GM19238 (cell line): Measurements from ENCODE around the gene PRKN.

Experiments
- DNase-seq: peaks from one replicate; pipeline ENCODE4 v3.0.0; 2011; ENCODE audit warnings: low spot score; ENCODE audit not compliant: insufficient read length

The PRKN gene

DNA sequence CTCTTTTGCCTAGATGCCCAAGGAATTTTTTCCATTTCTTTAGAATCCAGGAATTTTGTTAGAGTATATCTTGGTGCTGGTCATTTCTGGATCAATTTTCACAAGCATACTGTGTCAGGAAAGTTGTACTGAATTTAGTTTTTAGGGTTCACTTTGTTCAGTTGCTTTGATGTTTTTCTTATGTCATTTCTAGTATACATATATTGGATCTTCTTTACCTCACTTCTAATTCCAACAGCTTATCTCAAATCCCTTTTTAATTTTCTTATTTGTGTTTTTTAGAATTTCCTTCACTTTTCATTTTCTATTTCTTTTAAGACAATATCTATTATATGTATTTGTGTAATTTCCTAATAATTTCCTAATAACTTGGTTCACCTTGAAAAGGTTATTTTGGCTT lies 1172.7 kb downstream of the PRKN start:
- no peak for DNase-seq

DNA sequence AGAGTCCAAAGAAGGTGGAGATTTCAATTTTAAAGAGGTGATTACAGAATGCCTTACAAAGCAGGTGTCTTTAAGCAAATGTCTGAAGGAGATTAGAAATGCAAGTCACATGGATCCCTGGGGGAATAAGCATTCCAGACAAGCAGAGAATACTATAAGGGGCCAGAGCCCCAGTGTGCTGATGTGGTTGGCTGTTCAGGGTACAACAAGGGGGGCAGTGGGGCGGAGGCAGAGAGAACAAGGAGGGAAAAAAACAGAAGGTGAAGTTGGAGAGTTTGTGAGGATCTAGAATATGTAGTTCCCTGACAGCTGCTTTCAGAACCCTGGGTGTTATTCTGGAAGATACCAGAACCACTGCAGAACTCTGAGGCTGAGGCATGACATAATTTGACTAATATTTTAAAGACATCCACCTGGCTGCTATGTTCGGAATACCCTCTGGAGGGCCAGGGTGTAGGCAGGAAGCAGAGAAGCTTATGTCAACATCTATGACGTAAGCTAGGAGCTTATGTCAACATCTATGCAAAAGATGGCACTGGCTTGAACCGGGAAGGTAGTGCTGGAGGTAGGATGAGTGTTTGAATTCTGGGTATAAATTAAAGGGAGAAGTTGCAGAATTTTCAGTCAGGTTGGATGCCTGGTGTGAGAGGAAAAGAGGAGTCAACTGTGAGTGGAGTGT lies 1177.5 kb downstream of the PRKN start:
- DNase-seq, result no peak

DNA sequence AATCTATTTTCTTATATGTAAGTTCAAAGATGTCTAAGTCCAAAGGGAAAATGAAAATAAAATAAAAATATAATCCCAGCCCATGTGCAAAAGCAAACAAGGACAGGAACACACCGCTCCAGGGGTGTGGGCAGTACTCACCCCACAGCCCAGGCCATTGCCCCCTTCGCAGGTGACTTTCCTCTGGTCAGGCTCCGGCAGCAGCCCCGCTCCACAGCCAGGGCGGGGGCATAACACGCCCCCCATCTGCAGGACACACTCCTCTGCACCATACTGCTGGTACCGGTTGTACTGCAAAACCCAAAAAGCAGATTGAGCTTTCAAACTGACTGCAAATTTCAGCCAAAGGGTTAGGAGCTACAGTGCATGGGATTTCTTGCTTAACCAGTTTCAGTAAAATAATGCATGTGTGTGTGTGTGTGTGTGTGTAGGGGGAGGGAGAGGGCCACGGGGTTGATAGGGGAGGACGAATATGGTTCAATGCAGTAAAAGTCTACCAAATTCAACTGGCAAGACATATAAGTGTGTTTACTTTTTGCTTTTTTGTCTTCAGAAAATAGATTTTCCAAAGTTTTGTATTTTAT lies 1178.8 kb downstream of the PRKN start:
- no peak for DNase-seq

DNA sequence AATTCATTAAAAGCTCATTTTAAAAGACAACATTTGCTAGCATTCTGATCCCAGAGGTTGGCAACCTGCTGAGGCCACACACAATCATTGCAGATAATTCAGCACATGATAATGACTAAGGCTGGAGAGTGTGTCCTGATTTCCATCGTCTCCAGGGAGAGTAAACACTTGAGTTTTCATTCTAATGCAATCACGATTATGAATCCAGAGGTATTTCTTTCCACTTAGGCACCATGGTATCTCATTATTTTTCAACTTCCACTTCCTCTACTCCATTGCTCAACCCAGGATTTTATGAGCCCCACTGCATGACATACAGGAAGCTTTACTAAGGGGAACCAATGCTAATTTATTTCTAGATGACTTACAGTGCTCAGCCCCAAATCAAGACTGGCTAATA lies 1179.9 kb downstream of the PRKN start:
- DNase-seq, result no peak

DNA sequence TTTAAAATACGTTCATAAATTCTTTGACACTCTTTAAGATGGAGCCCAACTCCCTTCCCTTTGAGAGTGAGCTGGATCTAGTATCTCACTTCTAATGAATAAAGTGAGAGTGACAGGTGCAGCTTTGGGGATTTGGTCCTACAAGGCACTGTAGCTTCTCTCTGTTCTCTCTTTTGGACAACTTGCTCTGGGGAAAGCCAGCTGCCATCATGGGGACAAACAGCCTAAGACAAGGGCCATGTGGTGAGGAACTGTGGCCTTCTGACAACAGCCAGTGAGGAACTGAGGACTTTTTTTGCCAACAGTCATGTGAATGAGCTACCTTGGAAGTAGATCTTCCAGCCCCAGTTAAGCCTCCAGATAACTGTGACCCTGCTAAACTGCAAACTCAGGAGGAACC lies 1180.9 kb downstream of the PRKN start:
- no peak for DNase-seq

DNA sequence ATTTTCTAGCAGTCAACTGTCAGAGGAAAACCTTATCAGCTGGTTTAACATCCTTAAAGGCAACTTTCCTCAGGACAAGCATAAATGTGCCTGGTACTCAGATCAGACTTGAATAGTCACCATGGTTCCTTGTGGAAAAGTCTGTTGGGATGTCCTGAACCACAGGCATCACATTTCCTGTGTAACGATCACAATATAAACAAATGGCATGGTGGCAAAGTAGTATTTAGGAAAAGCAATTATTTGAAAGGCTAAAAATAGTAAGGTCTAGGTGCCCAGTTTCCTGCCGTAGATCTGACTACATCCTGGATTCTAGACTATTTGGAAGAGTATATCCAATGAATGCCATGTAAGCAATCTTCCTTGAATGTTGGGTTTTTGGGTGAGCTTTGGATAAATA lies 1181.8 kb downstream of the PRKN start:
- DNase-seq, result no peak

DNA sequence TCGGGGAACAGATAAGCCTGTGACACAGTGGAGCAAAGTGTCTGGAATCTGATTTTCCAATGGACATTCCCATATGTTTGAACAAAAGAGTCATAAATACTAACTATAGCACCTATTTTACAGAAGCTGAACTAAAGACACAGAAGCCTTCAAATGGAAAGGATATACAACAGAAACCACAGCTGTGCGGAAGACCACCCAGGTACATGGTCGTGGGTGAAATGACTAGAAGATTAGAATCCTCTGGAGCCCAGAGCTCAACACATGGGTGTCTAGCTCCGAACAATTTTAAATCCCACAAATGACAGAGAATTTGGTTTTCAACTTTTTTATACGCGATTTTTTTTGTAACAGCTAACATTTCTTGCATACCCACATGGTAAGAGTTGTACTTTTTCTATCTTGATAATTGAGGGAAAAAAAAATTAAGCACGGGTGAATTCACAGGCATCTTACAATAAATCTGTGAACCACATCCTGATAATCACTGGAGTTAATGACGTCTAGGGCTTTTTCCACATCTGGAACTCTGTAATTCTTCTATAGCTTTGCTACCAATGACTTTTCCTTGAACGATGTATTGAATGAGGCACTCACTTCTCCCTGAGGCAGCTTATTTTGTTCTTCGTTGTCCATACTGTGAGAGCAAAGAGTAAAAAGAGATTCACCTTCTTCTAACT lies 1182.6 kb downstream of the PRKN start:
- DNase-seq, result no peak

DNA sequence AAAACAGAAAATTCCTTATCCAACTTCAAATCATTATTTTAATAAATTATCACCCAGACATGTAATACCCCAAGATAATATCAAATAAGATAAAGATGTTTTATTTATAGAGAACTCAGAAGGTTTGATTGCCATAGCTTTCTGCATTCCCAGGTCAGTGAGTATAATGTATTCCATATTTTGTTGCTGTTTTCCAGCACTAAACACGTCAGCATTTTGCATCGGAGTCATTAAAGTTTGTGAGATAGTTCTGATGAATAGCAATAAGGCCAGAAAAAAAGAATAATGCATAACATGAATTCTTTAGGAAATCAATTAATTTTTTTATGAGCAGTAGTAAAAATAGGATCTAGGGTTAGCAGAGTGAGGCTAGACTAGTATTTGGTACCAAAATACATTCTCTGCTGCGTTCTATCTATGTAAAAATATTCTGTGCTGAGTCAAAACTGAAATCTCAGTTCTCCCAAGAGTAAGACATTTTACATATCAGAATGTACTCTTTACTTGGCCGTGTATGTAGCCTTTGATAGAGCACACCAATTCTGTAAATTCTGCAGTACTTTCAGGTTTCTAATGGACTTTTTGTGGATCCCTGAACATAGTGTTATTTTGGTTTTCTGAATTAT lies 1183.8 kb downstream of the PRKN start:
- DNase-seq, result no peak

DNA sequence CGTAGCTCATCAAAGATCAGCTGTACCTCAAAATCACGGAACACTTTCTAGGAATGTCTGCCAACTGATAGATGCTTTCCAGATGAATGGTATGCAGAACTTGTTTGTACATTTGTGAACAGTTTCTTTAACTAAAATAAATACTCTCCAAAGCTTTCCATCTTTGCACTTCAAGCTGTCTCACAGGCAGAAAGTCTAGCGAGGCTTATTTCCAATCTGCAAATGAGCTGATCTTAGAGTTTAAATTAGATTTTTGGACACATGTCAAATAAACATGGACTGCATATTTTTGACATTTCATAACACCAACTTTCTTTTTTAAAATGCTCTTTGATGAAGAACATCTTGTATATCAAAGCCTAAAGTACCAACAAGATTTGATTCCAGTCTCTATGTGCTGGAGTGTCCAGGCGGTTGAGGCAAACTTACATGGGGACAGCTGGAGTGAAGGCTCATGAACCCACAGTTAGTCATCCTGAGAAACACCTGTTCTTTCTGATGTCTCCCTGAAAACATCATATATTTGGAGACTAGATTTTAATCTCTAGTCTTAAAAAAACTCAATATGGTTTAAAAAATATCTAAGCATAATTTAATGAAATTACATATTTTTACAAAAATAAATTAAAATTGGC lies 1185.1 kb downstream of the PRKN start:
- no peak for DNase-seq

DNA sequence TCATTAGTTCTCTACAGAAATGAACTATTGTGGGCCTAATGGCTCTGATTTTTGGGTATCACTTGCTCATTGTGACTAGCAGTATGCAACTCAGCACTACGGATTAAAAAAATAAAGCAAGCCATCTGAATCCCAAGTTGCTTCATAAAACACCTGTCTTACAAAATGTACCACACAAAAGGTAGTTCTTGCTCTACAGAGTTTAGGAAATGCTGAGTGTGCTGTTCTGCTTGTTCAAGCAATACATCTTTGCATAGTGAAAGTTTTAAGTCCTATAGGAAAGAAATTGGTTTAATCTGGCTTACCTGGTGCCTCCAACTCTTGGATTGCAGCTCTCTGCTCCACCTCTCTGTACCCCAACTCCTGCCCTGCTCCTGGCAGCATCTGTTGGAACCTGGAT lies 1187.0 kb downstream of the PRKN start:
- DNase-seq, result no peak

DNA sequence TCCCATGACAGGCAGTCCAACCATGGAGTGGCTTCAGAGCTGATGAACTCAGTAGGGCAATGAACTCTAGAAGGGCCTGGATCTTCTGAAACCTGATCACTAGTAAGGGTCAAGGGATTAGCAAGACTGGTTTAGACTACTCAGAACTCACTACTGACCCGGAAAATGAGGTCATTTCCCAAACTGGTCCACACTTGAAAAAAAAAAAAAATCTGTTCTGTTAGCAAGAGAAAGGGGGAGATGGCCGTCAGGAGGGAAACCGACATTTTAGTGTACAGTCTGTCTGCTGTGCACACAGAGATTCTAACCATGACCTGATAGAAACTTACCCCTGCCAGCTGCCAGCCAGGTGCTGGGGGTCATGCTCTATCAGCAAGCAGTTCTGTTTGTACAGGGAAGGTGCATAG lies 1191.3 kb downstream of the PRKN start:
- DNase-seq, result no peak

DNA sequence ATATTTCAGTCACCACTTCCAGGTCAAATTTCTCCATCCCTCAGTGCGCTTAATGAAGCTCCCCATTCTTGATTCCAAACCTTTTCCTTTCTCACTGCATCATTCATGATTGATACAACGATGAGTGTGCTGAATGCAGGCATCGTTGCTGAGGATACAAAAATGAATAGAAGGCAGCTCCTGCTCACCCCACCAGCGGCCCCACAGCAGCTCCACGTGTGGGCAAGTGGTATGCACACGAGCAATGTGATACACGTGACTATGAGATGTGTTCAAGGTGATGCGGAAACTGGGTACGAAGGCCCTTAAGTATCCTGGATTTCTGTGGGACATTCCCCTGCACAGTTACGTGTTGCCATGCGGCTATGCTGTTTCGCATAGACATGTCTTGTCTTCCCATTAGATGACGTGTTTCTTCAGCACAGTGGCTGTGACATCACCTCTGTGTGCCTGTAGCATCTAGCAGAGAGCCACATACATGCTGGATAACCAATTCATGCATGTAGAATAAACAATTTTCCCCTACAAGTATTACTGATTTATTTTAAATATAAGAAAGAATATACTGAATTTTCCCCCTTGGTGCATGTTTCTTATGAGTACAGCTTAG lies 1193.2 kb downstream of the PRKN start:
- DNase-seq, result no peak

DNA sequence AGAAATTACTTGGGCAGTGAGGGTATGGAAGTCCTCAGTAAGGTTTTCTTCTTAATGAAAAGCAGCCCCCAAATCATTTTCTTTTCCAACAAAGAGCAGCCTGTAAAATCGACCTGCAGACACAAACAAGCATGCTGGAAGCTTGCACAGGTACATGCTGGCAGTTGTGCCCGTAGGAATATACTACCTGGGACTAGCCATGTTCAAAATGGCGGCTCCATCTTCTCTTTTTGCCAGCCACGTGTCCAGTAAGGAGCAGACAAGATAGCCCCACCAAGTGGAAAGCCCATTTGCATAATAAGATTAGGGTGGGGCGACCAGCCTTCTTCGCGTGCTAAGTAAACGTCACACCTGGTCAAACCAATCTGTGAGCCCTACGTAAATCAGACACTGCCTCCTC lies 1194.3 kb downstream of the PRKN start:
- DNase-seq, result no peak

DNA sequence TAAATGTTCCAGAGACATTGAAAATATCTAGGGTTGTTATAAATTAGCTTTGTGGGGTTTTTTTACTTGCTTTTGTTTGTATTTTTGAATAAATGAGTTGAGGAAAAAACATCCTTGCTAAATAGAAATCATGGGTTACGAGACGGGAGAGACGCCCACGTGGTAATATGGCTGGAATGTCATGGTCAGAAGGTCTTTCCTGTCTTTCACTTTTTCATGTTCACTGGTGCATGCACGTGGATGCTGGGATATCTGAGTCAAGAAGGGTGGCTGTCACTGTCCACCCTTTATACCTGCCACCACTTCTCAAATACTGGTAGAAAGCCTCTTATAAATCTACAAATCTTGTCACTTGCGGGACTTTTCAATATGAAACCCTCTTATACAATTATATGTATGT lies 1195.0 kb downstream of the PRKN start:
- no peak for DNase-seq

DNA sequence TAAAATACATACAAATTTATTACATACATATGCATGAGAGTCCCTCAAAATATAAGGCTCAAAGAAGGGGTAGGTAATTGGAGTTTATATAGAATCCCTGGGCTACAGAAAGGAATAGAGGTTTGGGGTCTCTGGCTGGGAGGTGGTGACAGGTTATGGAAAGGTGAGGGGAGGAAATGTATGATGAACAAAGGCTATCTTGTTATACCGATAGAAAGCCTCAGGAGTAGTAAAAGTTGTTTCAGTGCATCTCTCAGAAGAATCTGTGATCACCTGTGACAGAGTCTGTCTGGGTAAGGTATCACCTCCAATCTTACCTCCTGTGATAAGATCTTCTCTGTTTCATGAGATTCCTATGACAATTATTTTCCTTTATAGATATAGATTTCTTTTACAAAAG lies 1200.8 kb downstream of the PRKN start:
- no peak for DNase-seq

DNA sequence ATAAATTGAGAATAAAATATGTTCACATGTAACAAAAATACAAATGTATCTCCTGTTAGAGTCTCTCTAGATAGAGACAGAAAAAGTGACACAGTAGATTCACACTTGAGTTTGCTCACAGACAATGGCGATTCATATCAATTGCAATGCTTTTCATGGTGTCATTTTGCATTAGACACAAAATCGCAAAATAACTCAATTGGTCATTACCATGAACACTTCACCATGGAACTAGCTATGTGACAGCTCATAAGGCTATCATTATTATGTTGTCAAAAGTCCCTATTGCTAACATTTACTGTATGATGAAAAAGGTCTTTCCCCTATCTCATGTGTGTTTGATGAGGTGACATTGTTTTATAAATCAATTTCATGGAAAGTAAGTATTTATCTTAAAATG lies 1204.2 kb downstream of the PRKN start:
- DNase-seq, result no peak

DNA sequence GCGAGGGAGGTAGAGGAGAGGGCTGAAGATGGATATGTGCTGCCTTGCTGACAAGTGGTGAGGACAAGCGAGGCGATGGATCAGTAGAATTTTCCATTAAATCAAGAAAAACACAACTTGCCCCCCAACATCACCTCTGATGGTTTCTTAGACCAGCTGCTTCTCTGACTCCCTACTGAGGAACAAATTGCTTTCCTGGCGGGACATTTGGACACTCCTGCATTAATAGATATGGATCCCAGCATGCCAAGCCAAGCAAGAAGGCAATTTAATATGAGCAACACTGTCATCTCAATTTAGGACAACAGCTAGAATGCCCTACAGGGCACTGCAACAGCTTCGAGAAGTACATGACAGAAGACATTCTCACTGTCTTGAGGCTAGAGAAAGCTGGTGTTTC lies 1205.3 kb downstream of the PRKN start:
- no peak for DNase-seq

DNA sequence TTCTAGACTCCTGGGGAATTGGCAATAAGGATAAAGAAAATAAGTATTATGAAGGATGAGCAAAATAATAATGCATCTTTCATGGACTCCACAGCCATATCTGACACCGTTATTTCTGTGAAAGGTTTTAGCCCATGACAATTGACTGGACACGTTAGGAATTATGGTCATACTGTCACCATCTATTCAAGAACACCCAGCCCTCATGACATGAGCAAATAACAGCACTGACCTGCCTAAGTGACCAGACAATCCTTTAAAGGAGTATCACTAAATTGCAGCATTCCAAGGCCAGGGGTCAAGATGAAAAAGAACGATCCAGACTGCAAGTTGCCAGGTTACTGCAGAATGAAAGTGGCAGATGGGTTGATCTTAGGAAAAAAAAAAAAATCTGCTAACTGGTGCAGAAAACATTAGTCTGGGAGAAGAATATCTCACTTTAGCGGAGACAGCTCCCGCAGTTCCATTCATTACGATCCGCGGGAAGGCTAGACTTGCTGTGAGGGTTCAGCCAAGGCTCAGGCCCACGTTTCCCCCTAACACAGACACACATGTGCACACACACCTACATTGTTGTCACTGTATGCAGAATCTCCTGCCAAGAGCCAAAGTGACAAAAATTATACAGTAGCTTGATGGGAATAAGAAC lies 1216.0 kb downstream of the PRKN start:
- DNase-seq, result no peak

DNA sequence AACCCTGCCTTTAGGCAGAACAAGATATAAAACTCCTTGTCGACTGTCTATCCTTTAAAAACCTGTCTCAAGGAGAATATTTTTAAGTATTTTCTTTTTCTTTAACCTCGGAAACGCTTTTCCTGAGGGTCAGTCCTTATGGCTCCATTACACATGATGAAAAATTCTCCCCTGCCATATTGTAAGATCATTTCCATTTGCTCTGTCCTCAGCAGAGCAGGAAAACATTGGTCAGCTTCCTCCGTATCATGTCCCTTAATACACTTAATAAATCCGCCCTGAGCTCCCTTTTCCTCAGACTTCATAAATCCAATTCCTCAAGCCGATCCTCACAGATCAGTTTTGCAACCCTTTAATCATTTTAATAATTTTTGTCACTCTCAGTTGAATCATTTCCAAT lies 1219.2 kb downstream of the PRKN start:
- DNase-seq, result no peak

DNA sequence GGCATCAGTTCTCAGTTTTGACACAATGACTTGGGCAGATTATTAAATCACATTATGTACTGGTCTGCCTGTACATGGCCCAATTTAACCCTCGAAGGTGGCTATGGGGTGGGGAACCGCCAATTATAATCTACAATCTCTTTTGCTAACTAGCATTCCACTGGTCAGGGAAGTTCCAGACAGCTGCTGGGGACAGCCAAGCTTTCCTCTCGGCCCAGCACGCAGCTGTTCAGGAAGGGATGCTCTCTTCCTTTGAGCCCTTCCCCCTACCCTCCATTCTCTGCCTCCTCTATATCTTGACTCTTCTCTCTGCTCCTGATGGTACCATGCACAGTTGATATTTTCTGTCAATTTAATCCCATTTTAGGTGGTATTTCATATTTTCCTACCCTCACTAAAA lies 1220.2 kb downstream of the PRKN start:
- DNase-seq, result no peak

DNA sequence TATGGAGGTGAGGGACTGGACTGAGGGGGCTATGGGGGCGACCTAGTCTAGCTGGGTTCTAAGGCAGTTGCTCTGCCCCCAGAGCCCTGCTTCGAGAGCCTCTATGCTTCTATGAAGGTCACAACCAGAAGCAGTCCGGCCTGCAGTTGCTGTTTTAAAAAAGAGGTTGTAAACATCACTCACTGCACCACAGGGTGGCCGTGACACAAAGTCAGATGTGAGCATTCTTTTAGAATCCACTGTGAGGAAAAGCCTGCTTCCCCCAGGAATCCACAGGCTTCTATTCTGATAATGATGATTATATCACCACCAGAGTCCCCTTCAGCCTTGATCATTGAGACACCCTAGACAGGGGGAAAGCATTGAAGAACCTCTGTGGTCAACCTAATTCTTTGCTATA lies 1224.0 kb downstream of the PRKN start:
- DNase-seq, result no peak
